ENCODE results near the gene UCP2.
"Not testable (repeated sequence)": the region's sequence is repeated elsewhere in the genome, so short reads cannot be mapped to it uniquely, and the experiment has no call there.

Gene UCP2

GRCh38 chr11:73995247-73995646 is 12.6 kb upstream of the UCP2 start:
- H3K36me3 ChIP-seq (replicated peaks), result no peaks in the 10 kb centered on the region
- H3K27me3 ChIP-seq (replicated peaks), result no peaks in the 10 kb centered on the region
- in situ Hi-C loops (cut with HindIII; ENCODE audit: low pct_ligation_motif_present, low sequenced_read_pairs), result no loop called here
- no peak overlapping the region for H3K27ac ChIP-seq
- no peak for DNase-seq
- no peak for TF ChIP-seq CTCF (IDR thresholded peaks at IDR 0.05; ENCODE audit: low read depth, low read length, missing control alignments)
- H3K4me3 ChIP-seq (ENCODE audit: low read depth, low read length), result no peak overlapping the region

GRCh38 chr11:73991471-73992006 is 8.9 kb upstream of the UCP2 start:
- H3K36me3 ChIP-seq (replicated peaks), result no peaks in the 10 kb centered on the region
- no peak overlapping the region for H3K27ac ChIP-seq
- in situ Hi-C loops (cut with HindIII; ENCODE audit: low pct_ligation_motif_present, low sequenced_read_pairs), result no loop called here
- TF ChIP-seq CTCF (IDR thresholded peaks at IDR 0.05; ENCODE audit: low read depth, low read length, missing control alignments), result no peak
- H3K4me3 ChIP-seq (ENCODE audit: low read depth, low read length), result no peak overlapping the region
- H3K27me3 ChIP-seq (replicated peaks), result no peaks in the 10 kb centered on the region
- DNase-seq, result no peak

GRCh38 chr11:73990730-73991129 is 8.1 kb upstream of the UCP2 start:
- Histone ChIP-seq H3K36me3 (replicated peaks) (no peaks in the 10 kb centered on the region), H3K27ac (no peak overlapping the region), H3K4me3 (ENCODE audit: low read depth, low read length) (no peak overlapping the region), H3K27me3 (replicated peaks) (no peaks in the 10 kb centered on the region)
- TF ChIP-seq CTCF (IDR thresholded peaks at IDR 0.05; ENCODE audit: low read depth, low read length, missing control alignments), result no peak
- no peak for DNase-seq
- in situ Hi-C loops (cut with HindIII; ENCODE audit: low pct_ligation_motif_present, low sequenced_read_pairs), result no loop called here

- peak; percentile 20 for TF ChIP-seq CTCF (IDR thresholded peaks at IDR 0.05; ENCODE audit: low read depth, low read length, missing control alignments)
- no peak overlapping the region for H3K4me3 ChIP-seq (ENCODE audit: low read depth, low read length)
- in situ Hi-C loops (cut with HindIII; ENCODE audit: low pct_ligation_motif_present, low sequenced_read_pairs), result no loop called here
- no peaks in the 10 kb centered on the region for H3K36me3 ChIP-seq (replicated peaks)
- H3K27ac ChIP-seq, result no peak overlapping the region
- H3K27me3 ChIP-seq (replicated peaks), result no peaks in the 10 kb centered on the region
- no peak for DNase-seq
Measured at GRCh38 chr11:73989156-73989555, 6.5 kb upstream of the UCP2 start.

- no peak overlapping the region for H3K4me3 ChIP-seq (ENCODE audit: low read depth, low read length)
- no peak overlapping the region for H3K27ac ChIP-seq
- no peak for DNase-seq
- in situ Hi-C loops (cut with HindIII; ENCODE audit: low pct_ligation_motif_present, low sequenced_read_pairs), result no loop called here
- H3K36me3 ChIP-seq (replicated peaks), result no peaks in the 10 kb centered on the region
- TF ChIP-seq CTCF (IDR thresholded peaks at IDR 0.05; ENCODE audit: low read depth, low read length, missing control alignments), result no peak
- no peaks in the 10 kb centered on the region for H3K27me3 ChIP-seq (replicated peaks)
Measured at GRCh38 chr11:73988227-73988626, 5.6 kb upstream of the UCP2 start.

GRCh38 chr11:73985661-73986060 is 3.0 kb upstream of the UCP2 start:
- in situ Hi-C loops (cut with HindIII; ENCODE audit: low pct_ligation_motif_present, low sequenced_read_pairs); H3K36me3 ChIP-seq (replicated peaks); H3K4me3 ChIP-seq (ENCODE audit: low read depth, low read length); H3K27me3 ChIP-seq (replicated peaks); DNase-seq; H3K27ac ChIP-seq: not testable (repeated sequence)

All from brain microvascular endothelial cell (primary cell).